ENCODE results near the gene HTT. TPM values are rescaled to one million over a fixed set of nuclear protein-coding genes. Genes with fewer than 3 reads are reported as not detected.

The HTT gene
- total and polyA plus RNA-seq, 2 of the 8 experiments (the other 6 are each of a cell fraction or from before 2014, with no cell fraction given) = 24.0 to 71.0 TPM

DNA sequence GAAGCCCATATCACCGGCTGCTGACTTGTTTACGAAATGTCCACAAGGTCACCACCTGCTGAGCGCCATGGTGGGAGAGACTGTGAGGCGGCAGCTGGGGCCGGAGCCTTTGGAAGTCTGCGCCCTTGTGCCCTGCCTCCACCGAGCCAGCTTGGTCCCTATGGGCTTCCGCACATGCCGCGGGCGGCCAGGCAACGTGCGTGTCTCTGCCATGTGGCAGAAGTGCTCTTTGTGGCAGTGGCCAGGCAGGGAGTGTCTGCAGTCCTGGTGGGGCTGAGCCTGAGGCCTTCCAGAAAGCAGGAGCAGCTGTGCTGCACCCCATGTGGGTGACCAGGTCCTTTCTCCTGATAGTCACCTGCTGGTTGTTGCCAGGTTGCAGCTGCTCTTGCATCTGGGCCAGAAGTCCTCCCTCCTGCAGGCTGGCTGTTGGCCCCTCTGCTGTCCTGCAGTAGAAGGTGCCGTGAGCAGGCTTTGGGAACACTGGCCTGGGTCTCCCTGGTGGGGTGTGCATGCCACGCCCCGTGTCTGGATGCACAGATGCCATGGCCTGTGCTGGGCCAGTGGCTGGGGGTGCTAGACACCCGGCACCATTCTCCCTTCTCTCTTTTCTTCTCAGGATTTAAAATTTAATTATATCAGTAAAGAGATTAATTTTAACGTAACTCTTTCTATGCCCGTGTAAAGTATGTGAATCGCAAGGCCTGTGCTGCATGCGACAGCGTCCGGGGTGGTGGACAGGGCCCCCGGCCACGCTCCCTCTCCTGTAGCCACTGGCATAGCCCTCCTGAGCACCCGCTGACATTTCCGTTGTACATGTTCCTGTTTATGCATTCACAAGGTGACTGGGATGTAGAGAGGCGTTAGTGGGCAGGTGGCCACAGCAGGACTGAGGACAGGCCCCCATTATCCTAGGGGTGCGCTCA lies 165.8 kb downstream of the HTT start:
- Histone ChIP-seq H4K91ac (replicated peaks; ENCODE audit: insufficient read length, low read length) (no peak overlapping the region), H3K9me3 (ENCODE audit: insufficient read depth in 2 of 2, low read depth in 1 of 2, low read length in 1 of 2) (no peaks in the 10 kb centered on the region), H3K79me1 (ENCODE audit: low read depth, low read length) (no peaks in the 10 kb centered on the region; the same call in 1 of the 2 replicates), H3K9ac (replicated peaks in 1 of 4; ENCODE audit: extremely low read depth in 1 of 4, low read depth in 3 of 4, low read length in 3 of 4) (no peak overlapping the region), H3K23ac (ENCODE audit: insufficient read length) (no peak overlapping the region), H4K8ac (ENCODE audit: extremely low read depth, insufficient read depth, low read length) (no peak overlapping the region; the same call in 1 of the 2 replicates), H3K18ac (ENCODE audit: extremely low read depth, low read length) (no peak overlapping the region), H2BK5ac (ENCODE audit: low read depth, low read length) (no peak overlapping the region), H3K56ac (replicated peaks; ENCODE audit: insufficient read length, low read depth, low read length) (no peak overlapping the region), H3K79me2 (ENCODE audit: control insufficient read depth in 1 of 2, insufficient read depth in 2 of 2, low read length in 2 of 2) (no peaks in the 10 kb centered on the region), H3K36me3 (ENCODE audit: control insufficient read depth in 2 of 4, insufficient read depth in 4 of 4, low read length in 3 of 4) (peaks cover 2 to 33% (median 17%) of the 10 kb centered on the region in 4 experiments; a peak in 6 of 8 replicates), H3K27ac (ENCODE audit: low read depth, low read length) (no peak overlapping the region), H3K27me3 (replicated peaks in 1 of 4; ENCODE audit: control insufficient read depth in 3 of 4, extremely low read depth in 1 of 4, insufficient read depth in 3 of 4, low read length in 3 of 4) (peaks cover 8 to 43% (median 30%) of the 10 kb centered on the region in 4 experiments), H4K5ac (ENCODE audit: insufficient read length, low read depth, low read length) (no peak overlapping the region), H2AFZ (ENCODE audit: low read length) (no peak overlapping the region), H3K4ac (replicated peaks; ENCODE audit: insufficient read length, low read depth, low read length) (no peak overlapping the region), H3K4me3 (ENCODE audit: extremely low read depth in 1 of 4, insufficient read depth in 2 of 4, low read depth in 3 of 4, low read length in 4 of 4) (no peak overlapping the region), H4K20me1 (replicated peaks in 1 of 2; ENCODE audit: control insufficient read depth in 1 of 2, insufficient read depth in 2 of 2, low read length in 2 of 2) (peaks cover 35 to 54% of the 10 kb centered on the region in 2 experiments), H2BK120ac (replicated peaks; ENCODE audit: low read depth, low read length) (no peak overlapping the region), H3K14ac (ENCODE audit: insufficient read length) (no peak overlapping the region), H2BK15ac (ENCODE audit: low read length) (no peak overlapping the region), H2BK12ac (ENCODE audit: low read depth, low read length) (no peak overlapping the region), H3K23me2 (ENCODE audit: low read depth, low read length) (no peaks in the 10 kb centered on the region), H2BK20ac (ENCODE audit: low read length) (no peak overlapping the region), H3K4me2 (ENCODE audit: insufficient read depth in 1 of 2, low read depth in 2 of 2, low read length in 2 of 2) (no peak overlapping the region), H2AK5ac (ENCODE audit: low read depth, low read length) (no peak overlapping the region), H3K4me1 (replicated peaks in 1 of 4; ENCODE audit: control insufficient read depth in 3 of 4, insufficient read depth in 4 of 4, low read length in 3 of 4) (peaks cover 0 to 24% (median 13%) of the 10 kb centered on the region in 4 experiments; a peak in 6 of 7 replicates)
- POLR2A ChIA-PET (ENCODE audit: partially characterized antibody) = interaction anchor here (1.0 kb wide), 1 partner anchor 63 kb away, joined by 3 read pairs; no protein-coding TSS in a partner anchor
- TF ChIP-seq TCF12 (IDR thresholded peaks at IDR 0.05; ENCODE audit: low read depth, low read length) = no peak
- no peak for TF ChIP-seq NANOG (IDR thresholded peaks at IDR 0.05; ENCODE audit: insufficient read depth, low read depth, low read length, poor library complexity, severe bottlenecking)
- TF ChIP-seq SP1 (IDR thresholded peaks at IDR 0.05; ENCODE audit: low read depth, low read length) = no peak
- TF ChIP-seq CHD1 (IDR thresholded peaks at IDR 0.05; ENCODE audit: low read depth, low read length) = no peak
- TF ChIP-seq JUND (IDR thresholded peaks at IDR 0.05; ENCODE audit: low read length) = no peak
- WGBS, 2 experiments (ENCODE audit: extremely low coverage in 1 of 2, insufficient coverage in 1 of 2, insufficient read length in 1 of 2, insufficient replicate concordance in 2 of 2, low coverage in 1 of 2, low lambda C conversion rate in 2 of 2, missing lambda C conversion rate in 1 of 2) = 96% methylated on average over 28 of the region's 29 CpGs; no CpG with 5 or more reads in 1 of the 2 experiments
- CTCF ChIA-PET (ENCODE audit: partially characterized antibody) = interaction anchor here (1.3 to 1.7 kb wide), 3 partner anchors 78 to 226 kb away, joined by 3 to 4 read pairs (median 3); no protein-coding TSS in a partner anchor
- no peak for DNase-seq (ENCODE audit: low read depth in 1 of 2, low spot score in 2 of 2)
- no peak for FAIRE-seq
